Measurements from ENCODE around the gene LSM6.

The LSM6 gene

DNA sequence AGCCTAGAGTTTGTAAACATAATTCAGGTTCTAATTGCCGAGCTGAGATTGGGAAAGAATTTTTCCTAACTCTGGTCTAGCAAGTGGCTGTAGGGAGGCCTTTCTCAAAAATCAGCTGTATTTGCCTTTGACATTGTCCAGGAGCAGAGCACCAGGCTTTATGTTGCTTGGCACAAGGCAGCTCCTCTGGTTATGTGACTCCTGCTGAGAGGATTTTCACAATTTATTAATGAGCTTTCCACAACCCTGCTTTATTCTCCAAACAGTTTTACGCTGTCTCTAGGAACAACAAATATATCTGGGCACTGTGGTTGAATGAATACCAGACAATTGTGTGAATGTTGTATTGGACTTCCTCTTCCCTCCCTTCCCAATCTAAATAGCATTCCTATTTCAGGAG, 14.9 kb downstream of the LSM6 start:
- H3K9me3 ChIP-seq (ENCODE audit: control insufficient read depth, insufficient read depth, low read depth, low read length): no peaks in the 10 kb centered on the region
- CTCF ChIA-PET: no interaction called here
- no peak for TF ChIP-seq ZNF341 (tag by site-specific recombination; IDR thresholded peaks at IDR 0.05; ENCODE audit: low read depth)
- TF ChIP-seq, protein P1, sequence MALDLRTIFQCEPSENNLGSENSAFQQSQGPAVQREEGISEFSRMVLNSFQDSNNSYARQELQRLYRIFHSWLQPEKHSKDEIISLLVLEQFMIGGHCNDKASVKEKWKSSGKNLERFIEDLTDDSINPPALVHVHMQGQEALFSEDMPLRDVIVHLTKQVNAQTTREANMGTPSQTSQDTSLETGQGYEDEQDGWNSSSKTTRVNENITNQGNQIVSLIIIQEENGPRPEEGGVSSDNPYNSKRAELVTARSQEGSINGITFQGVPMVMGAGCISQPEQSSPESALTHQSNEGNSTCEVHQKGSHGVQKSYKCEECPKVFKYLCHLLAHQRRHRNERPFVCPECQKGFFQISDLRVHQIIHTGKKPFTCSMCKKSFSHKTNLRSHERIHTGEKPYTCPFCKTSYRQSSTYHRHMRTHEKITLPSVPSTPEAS (tag by site-specific recombination; IDR thresholded peaks at IDR 0.05): no peak
- no peak for TF ChIP-seq ZNF211 (tag by site-specific recombination; IDR thresholded peaks at IDR 0.05; ENCODE audit: low read depth)
- TF ChIP-seq ZNF2 (tag by site-specific recombination; IDR thresholded peaks at IDR 0.05): no peak
- TF ChIP-seq, protein P2, sequence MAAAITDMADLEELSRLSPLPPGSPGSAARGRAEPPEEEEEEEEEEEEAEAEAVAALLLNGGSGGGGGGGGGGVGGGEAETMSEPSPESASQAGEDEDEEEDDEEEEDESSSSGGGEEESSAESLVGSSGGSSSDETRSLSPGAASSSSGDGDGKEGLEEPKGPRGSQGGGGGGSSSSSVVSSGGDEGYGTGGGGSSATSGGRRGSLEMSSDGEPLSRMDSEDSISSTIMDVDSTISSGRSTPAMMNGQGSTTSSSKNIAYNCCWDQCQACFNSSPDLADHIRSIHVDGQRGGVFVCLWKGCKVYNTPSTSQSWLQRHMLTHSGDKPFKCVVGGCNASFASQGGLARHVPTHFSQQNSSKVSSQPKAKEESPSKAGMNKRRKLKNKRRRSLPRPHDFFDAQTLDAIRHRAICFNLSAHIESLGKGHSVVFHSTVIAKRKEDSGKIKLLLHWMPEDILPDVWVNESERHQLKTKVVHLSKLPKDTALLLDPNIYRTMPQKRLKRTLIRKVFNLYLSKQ (tag by site-specific recombination; IDR thresholded peaks at IDR 0.05; ENCODE audit: borderline replicate concordance): no peak

DNA sequence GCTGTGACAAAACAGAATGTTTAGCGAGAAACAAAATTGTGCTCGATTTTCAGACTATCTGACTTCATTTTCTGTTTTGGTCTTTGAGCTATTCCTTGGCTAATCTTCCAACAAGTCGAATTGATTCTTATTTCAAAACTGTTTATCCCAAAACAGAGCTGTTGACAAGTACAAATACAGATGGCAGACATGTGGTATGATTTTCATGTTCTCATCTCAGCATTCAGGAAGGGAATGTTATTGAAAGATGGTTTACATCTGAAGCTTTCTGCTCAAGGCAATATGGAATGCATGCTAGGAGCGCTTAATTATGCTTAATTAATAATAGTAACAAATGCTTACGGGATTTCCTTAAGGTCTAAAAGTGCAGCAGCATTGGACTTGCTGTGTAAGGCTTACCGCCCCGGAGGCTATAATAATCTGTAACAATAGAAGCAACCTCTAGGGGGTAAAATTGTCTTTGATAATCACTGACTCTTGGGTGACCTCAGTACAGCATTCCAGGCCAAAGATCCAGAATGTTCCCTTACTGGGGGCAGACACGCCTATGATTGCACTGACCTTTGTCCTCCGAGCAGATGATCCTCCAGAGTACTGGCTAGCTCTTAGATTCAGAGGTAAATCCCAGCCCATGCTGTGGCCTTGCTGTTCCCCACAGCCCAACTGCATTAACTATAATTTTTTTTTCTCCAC, 16.4 kb downstream of the LSM6 start:
- Histone ChIP-seq H3K9me3 (ENCODE audit: control insufficient read depth, insufficient read depth, low read depth, low read length) (no peaks in the 10 kb centered on the region), H3K36me3 (ENCODE audit: control insufficient read depth in 2 of 2, insufficient read depth in 1 of 2, low read length in 2 of 2) (peaks cover 4 to 53% of the 10 kb centered on the region in 2 experiments), H3K4me3 (ENCODE audit: low read depth, low read length) (no peak overlapping the region), H3K27ac (ENCODE audit: extremely low read depth, low read depth, low read length) (no peak overlapping the region), H3K4me1 (ENCODE audit: control insufficient read depth, insufficient read depth, low read length) (no peaks in the 10 kb centered on the region)
- TF ChIP-seq ZBTB8A (tag by site-specific recombination; IDR thresholded peaks at IDR 0.05) (no peak), SALL2 (tag by site-specific recombination; IDR thresholded peaks at IDR 0.05; ENCODE audit: borderline replicate concordance) (no peak), MEIS1 (CRISPR knock-in tag; IDR thresholded peaks at IDR 0.05; ENCODE audit: borderline replicate concordance) (no peak), ZNF169 (tag by site-specific recombination; IDR thresholded peaks at IDR 0.05) (no peak), ZNF302 (tag by site-specific recombination; IDR thresholded peaks at IDR 0.05; ENCODE audit: low read depth) (no peak), ZNF747 (tag by site-specific recombination; IDR thresholded peaks at IDR 0.05) (no peak), ZNF174 (tag by site-specific recombination; IDR thresholded peaks at IDR 0.05) (no peak), ZNF610 (tag by site-specific recombination; IDR thresholded peaks at IDR 0.05; ENCODE audit: borderline replicate concordance) (no peak), ZNF146 (tag by site-specific recombination; IDR thresholded peaks at IDR 0.05) (no peak), ZNF211 (tag by site-specific recombination; IDR thresholded peaks at IDR 0.05; ENCODE audit: low read depth) (no peak), ZNF248 (tag by site-specific recombination; IDR thresholded peaks at IDR 0.05) (no peak), BCL11A (tag by site-specific recombination; IDR thresholded peaks at IDR 0.05; ENCODE audit: low read depth) (no peak), ZXDB (tag by site-specific recombination; IDR thresholded peaks at IDR 0.05) (no peak), ZNF707 (tag by site-specific recombination; IDR thresholded peaks at IDR 0.05) (no peak), ZNF133 (tag by site-specific recombination; IDR thresholded peaks at IDR 0.05) (no peak), TRIM28 (IDR thresholded peaks at IDR 0.05; ENCODE audit: borderline replicate concordance, low read length) (no peak)
- TF ChIP-seq, protein P3, sequence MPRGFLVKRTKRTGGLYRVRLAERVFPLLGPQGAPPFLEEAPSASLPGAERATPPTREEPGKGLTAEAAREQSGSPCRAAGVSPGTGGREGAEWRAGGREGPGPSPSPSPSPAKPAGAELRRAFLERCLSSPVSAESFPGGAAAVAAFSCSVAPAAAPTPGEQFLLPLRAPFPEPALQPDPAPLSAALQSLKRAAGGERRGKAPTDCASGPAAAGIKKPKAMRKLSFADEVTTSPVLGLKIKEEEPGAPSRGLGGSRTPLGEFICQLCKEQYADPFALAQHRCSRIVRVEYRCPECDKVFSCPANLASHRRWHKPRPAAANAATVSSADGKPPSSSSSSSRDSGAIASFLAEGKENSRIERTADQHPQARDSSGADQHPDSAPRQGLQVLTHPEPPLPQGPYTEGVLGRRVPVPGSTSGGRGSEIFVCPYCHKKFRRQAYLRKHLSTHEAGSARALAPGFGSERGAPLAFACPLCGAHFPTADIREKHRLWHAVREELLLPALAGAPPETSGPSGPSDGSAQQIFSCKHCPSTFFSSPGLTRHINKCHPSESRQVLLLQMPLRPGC (tag by site-specific recombination; IDR thresholded peaks at IDR 0.05): no peak
- TF ChIP-seq, protein P4, sequence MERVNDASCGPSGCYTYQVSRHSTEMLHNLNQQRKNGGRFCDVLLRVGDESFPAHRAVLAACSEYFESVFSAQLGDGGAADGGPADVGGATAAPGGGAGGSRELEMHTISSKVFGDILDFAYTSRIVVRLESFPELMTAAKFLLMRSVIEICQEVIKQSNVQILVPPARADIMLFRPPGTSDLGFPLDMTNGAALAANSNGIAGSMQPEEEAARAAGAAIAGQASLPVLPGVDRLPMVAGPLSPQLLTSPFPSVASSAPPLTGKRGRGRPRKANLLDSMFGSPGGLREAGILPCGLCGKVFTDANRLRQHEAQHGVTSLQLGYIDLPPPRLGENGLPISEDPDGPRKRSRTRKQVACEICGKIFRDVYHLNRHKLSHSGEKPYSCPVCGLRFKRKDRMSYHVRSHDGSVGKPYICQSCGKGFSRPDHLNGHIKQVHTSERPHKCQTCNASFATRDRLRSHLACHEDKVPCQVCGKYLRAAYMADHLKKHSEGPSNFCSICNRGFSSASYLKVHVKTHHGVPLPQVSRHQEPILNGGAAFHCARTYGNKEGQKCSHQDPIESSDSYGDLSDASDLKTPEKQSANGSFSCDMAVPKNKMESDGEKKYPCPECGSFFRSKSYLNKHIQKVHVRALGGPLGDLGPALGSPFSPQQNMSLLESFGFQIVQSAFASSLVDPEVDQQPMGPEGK (tag by site-specific recombination; IDR thresholded peaks at IDR 0.05): no peak
- TF ChIP-seq, protein P5, sequence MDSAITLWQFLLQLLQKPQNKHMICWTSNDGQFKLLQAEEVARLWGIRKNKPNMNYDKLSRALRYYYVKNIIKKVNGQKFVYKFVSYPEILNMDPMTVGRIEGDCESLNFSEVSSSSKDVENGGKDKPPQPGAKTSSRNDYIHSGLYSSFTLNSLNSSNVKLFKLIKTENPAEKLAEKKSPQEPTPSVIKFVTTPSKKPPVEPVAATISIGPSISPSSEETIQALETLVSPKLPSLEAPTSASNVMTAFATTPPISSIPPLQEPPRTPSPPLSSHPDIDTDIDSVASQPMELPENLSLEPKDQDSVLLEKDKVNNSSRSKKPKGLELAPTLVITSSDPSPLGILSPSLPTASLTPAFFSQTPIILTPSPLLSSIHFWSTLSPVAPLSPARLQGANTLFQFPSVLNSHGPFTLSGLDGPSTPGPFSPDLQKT (IDR thresholded peaks at IDR 0.05; ENCODE audit: borderline replicate concordance, low read depth, low read length): no peak
- ChIA-PET CTCF (interaction anchor here (1.3 to 1.5 kb wide), 2 partner anchors 11 to 97 kb away, joined by 3 to 6 read pairs; no protein-coding TSS in a partner anchor), POLR2A (no interaction called here)

More for the DNA sequence above, 14.9 kb downstream of the LSM6 start:
- POLR2A ChIA-PET: no interaction called here
- Histone ChIP-seq H3K27ac (ENCODE audit: extremely low read depth, low read depth, low read length) (no peak overlapping the region), H3K4me1 (ENCODE audit: control insufficient read depth, insufficient read depth, low read length) (no peaks in the 10 kb centered on the region), H3K36me3 (ENCODE audit: control insufficient read depth in 2 of 2, insufficient read depth in 1 of 2, low read length in 2 of 2) (peaks cover 8 to 58% of the 10 kb centered on the region in 2 experiments), H3K4me3 (ENCODE audit: low read depth, low read length) (no peak overlapping the region)
